Hematopoietic multipotent progenitor cell treated with erythropoietin and hydrocortisone succinate and interleukin-3 and kit ligand, for 17 days (in vitro differentiated cells): ENCODE data around the gene SLCO3A1.

ENCODE experiments used
- DNase-seq: peaks from one replicate; pipeline ENCODE4 v3.0.0-alpha.2; 2015; ENCODE audit warnings: low spot score

Gene SLCO3A1

DNA sequence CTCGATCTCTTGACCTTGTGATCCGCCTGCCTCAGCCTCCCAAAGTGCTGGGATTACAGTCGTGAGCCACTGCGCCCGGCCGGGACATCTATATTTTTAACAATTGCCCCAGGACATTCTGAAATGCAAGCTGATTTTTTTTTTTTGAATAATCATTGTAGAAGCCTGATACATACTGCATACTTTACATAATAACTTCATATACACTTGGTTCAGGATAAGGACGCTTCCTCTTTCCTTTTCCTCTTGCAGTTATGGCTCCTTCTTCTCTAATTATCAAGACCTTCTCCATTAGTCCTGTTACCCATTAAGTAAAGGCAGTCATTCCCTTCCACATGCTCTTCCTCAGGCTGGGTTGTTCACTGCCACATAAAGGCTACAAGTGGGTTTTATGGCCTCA, 58.3 kb downstream of the SLCO3A1 start:
- DNase-seq, result no peak

DNA sequence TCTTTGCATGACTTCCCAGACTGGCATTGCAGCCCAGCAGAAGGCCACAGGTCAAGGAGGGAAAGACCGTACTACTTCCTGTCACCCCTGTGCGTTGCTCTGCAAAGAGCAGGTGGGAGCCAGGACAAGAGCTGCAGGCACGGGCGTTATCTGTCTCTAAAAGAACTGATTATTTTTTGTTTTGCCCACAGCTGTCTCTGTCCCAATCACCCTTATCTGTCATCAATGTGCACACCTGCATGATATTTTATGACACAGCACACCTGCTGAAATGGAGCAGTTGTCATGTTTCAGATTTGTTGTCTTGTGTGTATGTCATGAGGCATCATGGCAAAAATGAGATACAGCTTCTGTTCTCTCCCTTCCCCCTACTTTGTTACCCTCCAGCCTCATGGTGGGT, 58.8 kb downstream of the SLCO3A1 start:
- no peak for DNase-seq

DNA sequence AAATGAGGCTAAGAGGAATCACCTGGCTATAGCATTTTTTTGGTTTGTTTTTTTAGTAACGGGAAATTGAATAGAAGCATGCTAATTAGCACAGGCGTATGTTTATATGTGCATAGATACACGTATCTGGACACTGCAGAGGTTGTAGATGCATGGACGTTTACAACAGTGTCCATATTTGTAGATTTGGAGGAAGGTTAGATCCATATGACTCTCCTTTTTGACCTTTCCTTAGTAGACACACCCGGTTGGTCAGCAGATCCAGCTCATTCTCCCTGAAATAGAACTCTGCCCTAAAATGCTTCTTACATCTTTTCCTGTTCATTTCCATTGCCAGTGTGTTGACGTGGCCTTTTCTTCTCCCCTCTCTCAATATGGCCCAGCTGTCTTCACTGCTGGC, 60.1 kb downstream of the SLCO3A1 start:
- no peak for DNase-seq

DNA sequence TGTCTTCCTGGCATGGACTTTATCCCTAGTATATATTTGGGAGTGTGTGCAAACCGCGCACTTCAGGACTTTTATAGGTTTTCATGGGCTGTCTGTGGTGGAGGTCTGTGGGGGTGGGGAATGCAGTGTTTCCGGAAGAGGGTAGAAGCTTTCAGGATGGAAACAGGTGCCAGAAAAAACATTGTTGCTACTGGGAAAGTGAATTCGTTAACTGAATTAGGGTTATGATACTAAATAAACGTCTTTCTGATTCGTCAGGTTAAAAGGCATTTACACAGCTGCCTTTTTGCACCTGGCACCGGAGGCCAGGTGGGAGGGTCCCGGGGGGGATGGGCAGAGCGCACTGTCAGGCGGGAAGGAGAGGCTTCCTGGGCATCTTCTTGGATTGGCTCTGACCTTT, 62.1 kb downstream of the SLCO3A1 start:
- no peak for DNase-seq

DNA sequence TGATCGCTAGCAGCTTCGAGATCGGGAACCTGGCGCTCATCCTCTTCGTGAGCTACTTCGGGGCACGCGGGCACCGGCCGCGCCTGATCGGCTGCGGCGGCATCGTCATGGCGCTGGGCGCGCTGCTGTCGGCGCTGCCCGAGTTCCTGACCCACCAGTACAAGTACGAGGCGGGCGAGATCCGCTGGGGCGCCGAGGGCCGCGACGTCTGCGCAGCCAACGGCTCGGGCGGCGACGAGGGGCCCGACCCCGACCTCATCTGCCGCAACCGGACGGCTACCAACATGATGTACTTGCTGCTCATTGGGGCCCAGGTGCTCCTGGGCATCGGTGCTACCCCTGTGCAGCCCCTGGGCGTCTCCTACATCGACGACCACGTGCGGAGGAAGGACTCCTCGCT, 62.5 kb downstream of the SLCO3A1 start:
- DNase-seq, result no peak

DNA sequence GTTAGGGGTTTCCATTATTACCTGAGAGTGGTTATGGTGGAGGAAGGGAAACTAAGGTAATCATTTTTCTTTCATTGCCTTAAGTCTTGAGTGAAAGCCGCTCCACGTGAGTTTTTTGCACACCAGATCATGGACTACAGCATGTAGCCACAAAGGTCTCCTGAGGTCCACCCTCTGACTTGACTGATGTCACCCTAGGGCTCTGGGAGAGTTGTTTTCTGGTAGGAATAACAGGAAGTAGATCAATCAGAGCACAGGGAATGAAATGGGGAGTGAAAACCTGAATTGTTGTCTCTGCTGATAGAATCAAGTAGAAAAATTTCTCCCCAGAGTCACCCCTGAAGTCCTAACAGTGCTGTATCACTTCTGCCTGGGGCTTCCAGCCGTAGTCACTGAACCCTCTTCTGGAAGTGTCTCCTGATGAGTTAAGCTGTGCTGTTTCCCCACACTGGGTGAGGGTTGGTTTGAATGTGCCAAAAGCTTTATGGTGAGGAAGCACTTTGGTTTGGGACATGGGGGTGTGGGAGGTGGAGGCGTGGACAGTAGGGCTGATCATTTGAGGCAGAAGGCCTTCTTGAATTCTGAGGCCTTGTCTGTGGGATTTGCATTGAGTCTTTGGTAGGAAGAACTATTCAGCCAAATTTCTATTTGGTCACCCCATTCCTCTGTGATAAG, 64.3 kb downstream of the SLCO3A1 start:
- no peak for DNase-seq

DNA sequence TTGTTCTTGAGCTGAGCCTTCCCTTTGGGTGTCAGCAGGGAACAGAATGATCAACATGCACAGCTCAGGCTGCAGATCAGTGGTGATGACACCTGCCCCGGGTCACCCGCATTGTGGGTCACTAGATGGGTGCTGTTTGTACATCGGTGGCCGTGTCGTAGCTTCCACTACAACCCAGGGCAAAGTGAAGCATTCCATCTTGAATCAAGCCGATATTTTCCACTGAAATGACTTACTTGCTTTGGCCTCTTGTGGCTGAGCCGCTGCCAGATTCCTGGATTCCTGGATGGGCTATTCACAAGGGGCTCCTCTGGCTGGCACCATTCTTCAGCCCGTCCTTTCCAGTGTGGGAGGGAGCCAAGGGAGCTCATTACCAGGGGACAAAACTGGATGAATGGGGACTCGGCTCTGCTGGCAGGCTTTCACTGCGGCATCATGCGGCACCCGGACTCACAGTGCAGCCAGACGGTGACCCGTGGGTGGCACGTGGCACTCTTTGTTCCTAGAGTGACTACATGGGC, 65.6 kb downstream of the SLCO3A1 start:
- DNase-seq, result no peak

DNA sequence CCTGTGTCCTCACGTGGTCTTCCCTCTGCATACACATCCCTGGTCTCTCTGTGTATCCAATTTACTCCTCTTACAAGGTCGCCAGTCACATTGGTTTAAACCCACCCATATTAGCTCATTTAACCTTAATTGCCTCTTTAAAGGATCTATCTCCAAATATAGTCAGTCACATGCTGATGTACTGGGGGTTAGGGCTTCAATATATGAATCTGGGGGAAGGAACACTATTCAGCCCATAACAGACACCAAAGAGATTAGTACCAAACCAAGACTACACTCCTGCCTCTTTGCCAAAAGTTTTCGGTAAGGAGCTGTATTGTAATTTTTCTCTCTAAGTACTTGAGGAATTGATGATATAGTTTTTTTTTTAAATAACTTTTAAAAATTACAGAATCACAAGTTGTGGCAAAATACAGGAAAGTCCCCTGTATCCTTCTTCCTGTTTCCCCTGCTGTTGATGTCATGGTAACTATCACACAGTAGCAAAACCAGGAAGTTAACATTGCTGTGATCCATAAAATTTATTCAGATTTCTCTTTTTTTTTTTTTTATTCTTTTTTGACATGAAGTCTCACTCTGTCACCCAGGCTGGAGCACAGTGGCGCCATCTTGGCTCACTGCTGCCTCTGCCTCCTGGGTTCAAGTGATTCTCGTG, 67.8 kb downstream of the SLCO3A1 start:
- no peak for DNase-seq

DNA sequence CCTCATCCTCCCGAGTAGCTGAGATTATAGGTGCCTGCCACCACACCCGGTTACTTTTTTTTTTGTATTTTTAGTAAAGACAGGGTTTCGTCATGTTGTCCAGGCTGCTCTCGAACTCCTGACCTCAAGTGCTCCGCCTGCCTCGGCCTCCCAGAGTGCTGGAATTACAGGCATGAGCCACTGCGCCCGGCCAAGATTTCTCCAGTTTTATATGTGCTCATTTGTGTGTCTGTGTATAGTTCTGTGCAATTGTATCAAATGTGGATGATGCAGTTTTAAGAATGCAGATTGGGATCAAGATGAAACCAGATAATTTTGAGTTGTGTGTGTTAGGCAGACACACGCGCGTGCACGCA, 68.3 kb downstream of the SLCO3A1 start:
- DNase-seq, result no peak

DNA sequence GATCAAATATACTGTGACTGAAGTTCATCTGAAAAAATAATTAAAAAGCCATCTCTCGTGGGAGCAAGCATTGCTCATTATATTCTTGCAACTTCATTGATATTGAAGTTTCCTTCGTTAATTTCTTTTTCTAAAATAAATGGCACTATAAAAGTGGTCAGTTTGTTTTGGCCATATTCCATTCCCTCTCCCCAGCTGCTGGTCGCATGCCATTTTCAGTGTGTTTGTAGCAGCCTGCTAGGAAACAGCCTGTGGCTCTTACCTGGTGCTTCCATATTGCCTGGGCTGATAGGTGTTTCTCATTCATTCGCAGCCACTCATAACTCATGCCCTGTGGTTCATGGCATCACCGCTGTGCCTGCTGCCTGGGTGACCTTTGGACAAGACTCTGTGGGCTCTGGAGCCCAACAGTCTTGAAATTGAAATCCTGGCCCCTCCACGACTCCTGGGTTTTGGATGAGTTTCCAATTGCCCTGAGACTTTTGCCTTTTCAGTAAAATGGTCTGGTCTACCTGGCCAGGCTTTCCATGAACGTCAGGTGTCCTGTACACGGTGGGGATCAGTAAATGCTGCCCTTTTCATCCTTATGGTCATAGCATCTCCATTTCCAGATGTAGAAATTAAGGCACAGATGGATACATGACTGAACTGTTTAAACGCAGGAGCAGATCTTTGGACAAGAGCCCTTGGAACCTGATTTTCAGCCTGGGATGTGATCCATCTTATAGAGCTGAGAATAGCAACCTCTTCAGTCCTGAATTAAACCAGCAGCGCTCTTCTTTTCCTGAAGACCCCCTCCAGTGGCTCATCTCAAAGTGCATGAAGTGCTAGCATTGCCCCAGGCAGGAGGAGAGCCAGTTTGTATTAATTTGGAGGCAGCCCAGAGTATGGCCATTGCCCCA, 69.4 kb downstream of the SLCO3A1 start:
- no peak for DNase-seq

DNA sequence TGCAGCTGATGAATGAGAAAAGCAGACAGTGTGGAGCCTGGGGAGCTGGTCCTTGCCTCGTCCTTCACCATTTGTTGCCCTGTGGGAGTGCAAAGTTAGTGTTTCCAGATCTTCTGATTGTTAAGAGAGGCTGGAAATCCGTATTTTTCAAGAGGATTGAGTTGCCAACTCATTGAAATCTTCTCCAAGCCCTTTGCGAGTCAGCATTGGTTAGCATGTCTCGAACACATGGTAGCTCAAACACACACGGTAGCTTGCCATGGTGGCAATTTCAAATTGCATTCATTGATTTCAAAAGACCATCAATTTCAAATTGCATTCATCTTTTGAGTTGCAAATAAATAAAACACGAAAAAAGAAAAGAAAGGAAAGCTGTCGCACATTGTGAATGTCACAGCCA, 70.7 kb downstream of the SLCO3A1 start:
- DNase-seq, result no peak

DNA sequence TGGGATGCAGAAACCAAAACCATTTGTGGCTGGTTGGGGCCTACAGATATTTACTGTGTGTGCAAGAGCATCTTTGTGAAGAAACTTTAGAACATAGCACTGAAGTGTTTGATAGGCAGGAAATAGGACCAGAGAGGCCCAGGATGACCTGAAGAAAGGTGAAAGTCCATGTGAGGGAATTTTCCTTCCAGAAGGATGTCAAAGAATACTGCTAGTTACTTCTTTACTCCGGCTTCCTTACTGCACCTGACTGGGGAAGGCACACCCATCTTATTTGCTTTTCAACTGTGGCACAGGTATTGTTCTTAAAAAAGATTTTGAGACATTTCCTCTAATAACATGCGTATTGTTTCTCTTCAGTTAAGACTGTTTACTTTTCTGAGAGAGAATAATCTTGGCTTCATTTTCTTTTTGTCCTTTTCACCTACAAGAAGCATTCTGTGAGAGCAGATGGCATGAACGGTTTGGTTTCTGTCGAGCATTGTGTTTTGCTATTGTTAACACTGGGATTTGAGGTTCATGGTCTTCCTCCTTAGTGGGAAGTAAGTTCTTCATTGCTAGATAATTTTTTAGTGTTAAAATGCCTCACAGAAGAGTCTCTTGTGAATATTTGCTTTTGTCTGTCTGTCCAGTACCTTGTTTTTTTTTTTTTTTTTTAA, 71.5 kb downstream of the SLCO3A1 start:
- no peak for DNase-seq

DNA sequence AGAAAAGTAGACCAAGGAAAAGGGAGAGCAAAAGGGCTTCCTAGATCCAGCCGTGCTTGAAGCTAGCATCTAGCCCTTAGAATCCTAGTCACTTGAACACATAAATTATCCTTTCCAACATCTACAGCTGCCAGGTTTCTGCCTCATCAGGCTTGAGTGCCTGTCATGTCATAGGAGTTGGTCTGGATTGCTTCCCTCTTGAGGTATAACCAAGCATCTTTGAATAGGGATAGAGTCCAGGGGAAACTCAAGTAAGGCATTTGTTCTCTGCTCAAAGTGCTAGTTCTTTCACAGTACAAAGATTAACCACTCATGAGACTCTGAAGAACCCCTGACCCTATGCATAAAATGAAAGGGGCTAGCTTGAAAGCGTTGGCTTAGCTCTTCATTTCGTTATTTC, 72.3 kb downstream of the SLCO3A1 start:
- no peak for DNase-seq

DNA sequence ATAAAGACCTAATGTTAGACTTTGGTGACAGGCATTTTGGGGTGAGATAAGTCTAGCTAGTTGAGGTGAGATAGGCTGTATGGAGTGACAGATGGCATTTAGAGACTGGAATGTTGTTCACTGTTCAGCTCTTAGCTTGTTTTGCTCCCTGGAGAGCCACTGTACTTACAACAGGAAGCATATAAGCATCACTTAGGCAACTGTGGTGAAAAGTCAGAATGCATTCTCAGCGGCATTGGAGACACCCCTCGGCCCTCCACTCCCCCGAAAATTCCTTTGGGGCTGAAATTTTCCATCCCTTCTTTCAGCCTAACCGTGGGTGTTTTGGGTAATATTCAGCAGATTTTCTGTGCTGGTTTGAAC, 73.4 kb downstream of the SLCO3A1 start:
- no peak for DNase-seq

DNA sequence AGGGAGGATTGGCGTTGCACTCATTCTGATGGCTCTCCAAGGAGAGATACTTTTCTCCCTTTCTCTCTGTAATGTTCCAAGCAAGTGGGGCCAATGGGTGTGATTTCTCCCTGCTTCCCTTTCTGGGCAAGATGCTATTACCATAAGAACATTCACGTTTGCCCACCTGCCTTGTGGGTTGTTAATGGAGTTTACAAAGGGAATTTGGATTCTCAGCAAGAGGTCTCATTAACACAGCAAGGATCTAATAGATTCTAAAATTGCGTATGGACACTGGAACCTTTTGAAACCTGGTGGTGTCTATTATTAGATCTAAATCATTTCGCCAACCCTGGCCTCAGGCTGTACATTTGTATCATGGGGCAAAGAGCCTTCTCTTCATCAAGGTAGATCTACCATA, 74.1 kb downstream of the SLCO3A1 start:
- no peak for DNase-seq

DNA sequence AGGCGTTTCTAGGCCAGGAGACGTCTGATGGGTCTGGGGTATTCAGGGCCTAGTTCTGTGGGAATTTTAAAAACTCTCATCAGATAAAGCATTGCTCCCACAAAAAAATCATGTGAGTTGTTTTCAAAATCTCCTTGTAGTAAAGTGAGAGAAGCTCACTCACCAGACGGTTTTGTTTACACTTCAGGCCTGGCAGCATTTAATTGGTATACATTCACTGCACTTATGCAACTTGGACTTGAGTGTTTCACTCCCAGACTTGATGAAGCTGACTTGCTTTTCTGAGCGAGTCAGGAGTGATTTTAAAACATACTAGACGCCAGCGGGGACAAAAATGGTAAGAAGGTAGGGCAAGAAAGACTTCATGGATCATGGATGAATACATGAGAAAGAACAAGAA, 75.2 kb downstream of the SLCO3A1 start:
- DNase-seq, result no peak

DNA sequence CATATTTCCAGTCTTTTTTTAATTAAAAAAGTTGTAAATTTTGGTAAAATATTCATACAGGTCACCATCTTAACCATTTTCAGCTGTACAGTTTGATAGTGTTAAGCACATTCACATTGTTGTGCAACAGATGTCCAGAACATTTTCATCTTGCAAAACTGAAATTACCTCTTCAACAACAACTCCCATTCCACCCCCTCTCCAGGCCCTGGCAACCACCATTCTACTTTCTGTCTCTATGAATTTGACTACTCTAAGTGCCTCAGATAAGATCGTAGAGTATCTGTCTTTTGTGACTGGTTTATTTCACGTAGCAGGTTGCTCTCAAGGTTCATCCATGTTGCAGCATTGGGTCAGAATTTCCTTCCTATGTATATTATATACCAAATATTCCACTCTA, 76.0 kb downstream of the SLCO3A1 start:
- DNase-seq, result no peak

DNA sequence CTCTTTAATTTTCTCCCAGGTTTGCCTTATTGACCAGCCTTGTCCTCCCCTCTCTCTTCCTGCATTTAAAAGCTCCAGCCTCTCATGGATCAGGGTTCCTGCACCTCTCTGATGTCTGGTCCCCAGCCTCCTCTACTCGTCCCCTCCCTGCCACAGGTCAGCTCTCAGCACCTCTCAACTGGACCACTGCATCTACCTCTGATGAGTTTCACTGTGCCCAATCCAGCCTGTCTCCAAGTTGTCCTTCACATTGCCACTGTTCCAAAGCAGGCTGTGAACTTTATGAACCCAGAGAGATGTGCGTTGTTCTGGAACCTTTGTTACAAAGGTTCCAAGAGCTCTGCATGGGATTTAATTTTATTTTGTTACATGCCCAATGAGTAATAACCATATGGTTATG, 76.6 kb downstream of the SLCO3A1 start:
- DNase-seq, result no peak

DNA sequence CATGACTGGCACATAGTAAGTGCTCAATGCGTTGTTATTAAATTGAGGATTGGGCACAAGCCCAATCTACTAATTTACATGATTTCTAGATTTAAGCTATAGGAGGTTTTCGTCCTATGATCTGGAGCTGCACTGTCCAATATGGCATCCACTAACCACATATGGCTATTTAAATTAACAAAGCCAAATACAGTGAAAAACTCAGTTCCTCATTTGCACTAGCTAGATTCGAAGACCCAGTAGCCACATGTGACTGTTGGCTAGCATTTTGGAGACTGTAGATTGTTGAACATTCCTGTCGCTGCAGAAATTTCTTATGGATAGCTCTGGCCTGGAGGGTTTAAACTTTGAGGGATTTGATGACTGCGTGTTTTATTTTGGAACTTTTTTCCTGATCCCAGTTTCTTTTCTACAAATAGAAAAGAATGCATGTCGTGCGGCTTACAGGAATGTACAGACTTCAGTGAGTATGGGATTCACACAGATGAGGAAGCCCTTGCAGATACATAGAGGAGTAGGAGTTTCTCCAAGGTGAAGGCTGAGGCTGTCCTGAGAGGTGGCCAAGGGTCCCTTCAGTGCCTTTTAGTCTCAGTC, 82.8 kb downstream of the SLCO3A1 start:
- no peak for DNase-seq

DNA sequence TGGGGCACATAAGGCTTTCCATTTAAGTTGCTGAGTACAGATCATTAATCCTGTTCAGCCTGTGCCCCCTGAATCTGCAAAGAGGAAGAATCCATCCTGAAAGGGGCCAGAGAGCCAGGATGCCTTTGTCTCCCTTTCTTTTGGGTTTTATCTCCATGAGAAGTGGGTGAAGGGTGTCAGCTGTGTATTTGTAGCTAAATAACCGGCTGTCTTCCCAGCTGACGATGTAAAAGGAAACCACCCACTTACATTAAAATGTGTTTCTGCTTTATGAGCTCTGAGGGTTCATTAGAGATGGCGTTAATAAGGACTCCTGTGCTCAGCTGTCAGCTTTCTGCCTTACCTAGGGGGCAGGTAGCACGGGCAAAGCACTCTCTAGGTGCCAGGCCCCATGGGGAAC, 83.4 kb downstream of the SLCO3A1 start:
- DNase-seq, result no peak

DNA sequence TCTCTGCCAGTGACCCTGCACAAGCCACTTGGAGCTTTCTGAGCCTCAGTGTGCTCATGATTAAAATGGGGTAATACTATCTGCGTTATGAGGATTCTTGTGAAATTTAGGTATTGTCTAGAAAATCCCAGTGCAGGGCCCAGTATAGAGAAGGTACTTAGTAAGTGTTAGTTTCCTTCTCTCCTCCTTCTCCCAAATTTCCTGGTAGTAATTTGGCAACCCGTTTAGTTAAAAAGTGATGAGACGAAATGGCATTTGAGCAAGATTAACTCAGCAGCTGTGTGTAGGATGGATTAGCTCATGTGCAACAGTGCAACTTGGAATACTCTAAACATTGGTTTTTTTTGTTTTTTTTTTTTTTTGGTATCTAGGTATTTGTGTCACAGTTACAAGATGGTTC, 84.6 kb downstream of the SLCO3A1 start:
- DNase-seq, result no peak

DNA sequence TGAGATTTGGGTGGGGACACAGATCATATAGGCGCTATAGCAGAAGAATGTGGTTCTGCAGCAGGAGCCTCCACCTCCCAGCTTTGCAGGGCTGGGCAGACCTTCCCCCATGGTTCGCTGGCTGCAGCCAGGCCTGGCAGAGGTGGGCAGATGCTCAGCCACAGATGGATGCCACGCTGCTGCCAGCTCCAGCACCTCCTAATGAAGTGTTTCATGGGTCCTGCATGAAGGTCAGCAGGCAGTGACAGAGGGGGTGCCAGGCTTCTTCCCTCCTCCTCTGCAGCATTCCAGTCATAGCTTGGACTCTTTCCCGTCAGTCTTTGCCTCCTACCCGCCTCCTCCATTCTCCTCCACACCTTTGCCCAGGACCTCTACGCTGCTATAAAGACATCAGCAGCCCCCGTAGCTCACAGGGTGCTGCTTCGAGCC, 85.9 kb downstream of the SLCO3A1 start:
- no peak for DNase-seq
